WTC11 (cell line): ENCODE results near the gene SLC41A1. TPM values are rescaled to one million over a fixed set of nuclear protein-coding genes. Genes with fewer than 3 reads are reported as not detected.

Source experiments
- ATAC-seq: fragments of 200-7000 bp; cut with Tn5 transposase; 2 replicates; pipeline ENCODE4 v1.10.0; 2021; ENCODE audit warnings: mild to moderate bottlenecking, moderate library complexity
- CTCF ChIA-PET: fragments of 300-600 bp; sonication (Branson Sonifier 250); formaldehyde crosslinking; loops from one replicate; lab custom pipeline; 2021; ENCODE audit warnings: antibody characterized with exemption; lab: Charles Lee
- POLR2A ChIA-PET: fragments of 350-600 bp; sonication (Branson Sonifier 250); formaldehyde crosslinking; loops from one replicate; lab custom pipeline; 2021; ENCODE audit warnings: antibody characterized with exemption; lab: Charles Lee
- DNase-seq: peaks from one replicate; pipeline ENCODE4 v3.0.0; 2021; ENCODE audit warnings: low spot score
- H3K27ac Mint-ChIP-seq: 2 replicates; pipeline ENCODE4 v1.8.0; 2021; ENCODE audit warnings: mixed read lengths
- H3K27me3 Mint-ChIP-seq: 2 replicates; pipeline ENCODE4 v1.8.0; 2021; ENCODE audit warnings: low read depth, mild to moderate bottlenecking, moderate library complexity, mixed read lengths
- H3K36me3 Mint-ChIP-seq: 2 replicates; pipeline ENCODE4 v1.8.0; 2021; ENCODE audit warnings: mixed read lengths
- H3K4me1 Mint-ChIP-seq: 2 replicates; pipeline ENCODE4 v1.8.0; 2022; ENCODE audit warnings: mixed read lengths
- H3K4me3 Mint-ChIP-seq: 2 replicates; pipeline ENCODE4 v1.8.0; 2021; ENCODE audit warnings: mild to moderate bottlenecking, moderate library complexity, mixed read lengths
- H3K9me3 Mint-ChIP-seq: 2 replicates; pipeline ENCODE4 v1.8.0; 2021; ENCODE audit warnings: mixed read lengths
- ESRRA ChIP-seq: sonication (generic); formaldehyde crosslinking; IDR thresholded peaks from 2 replicates; pipeline ENCODE4 v1.8.1; 2022; ENCODE audit warnings: mild to moderate bottlenecking, missing genetic modification reagents, borderline replicate concordance
- FOXK1 ChIP-seq: sonication (generic); formaldehyde crosslinking; IDR thresholded peaks from 2 replicates; pipeline ENCODE4 v1.8.0; 2022; ENCODE audit warnings: mild to moderate bottlenecking, moderate library complexity, missing genetic modification reagents
- FOXP1 ChIP-seq: sonication (generic); formaldehyde crosslinking; IDR thresholded peaks from 2 replicates; pipeline ENCODE4 v1.8.0; 2022; ENCODE audit warnings: missing genetic modification reagents, mild to moderate bottlenecking, moderate library complexity, borderline replicate concordance
- KAT7 ChIP-seq: sonication (generic); formaldehyde crosslinking; IDR thresholded peaks from 2 replicates; pipeline ENCODE4 v1.8.1; 2023; ENCODE audit warnings: missing genetic modification reagents, mild to moderate bottlenecking, borderline replicate concordance
- NFYB ChIP-seq: sonication (generic); formaldehyde crosslinking; conservative IDR thresholded peaks from 2 replicates; pipeline ENCODE4 v1.8.0; 2022; ENCODE audit warnings: low read depth, missing genetic modification reagents
- NR2C2 ChIP-seq: sonication (generic); formaldehyde crosslinking; IDR thresholded peaks from 2 replicates; pipeline ENCODE4 v1.8.0; 2022; ENCODE audit warnings: mild to moderate bottlenecking, missing genetic modification reagents
- PRRX2 ChIP-seq: fragments of 250-450 bp; sonication (Bioruptor Pico); IDR thresholded peaks from 2 replicates; pipeline ENCODE4 v1.8.0; 2021; ENCODE audit warnings: mild to moderate bottlenecking
- RELA ChIP-seq: sonication (generic); formaldehyde crosslinking; IDR thresholded peaks from 2 replicates; pipeline ENCODE4 v1.8.1; 2022; ENCODE audit warnings: missing genetic modification reagents, mild to moderate bottlenecking, borderline replicate concordance
- ZBTB21 ChIP-seq: sonication (generic); formaldehyde crosslinking; IDR thresholded peaks from 2 replicates; pipeline ENCODE4 v1.8.1; 2023; ENCODE audit warnings: mild to moderate bottlenecking, missing genetic modification reagents, borderline replicate concordance
- ZNF138 ChIP-seq: sonication (generic); formaldehyde crosslinking; conservative IDR thresholded peaks from 2 replicates; pipeline ENCODE4 v1.8.1; 2022; ENCODE audit warnings: mild to moderate bottlenecking, moderate library complexity, missing genetic modification reagents
- ZNF317 ChIP-seq: sonication (generic); formaldehyde crosslinking; IDR thresholded peaks from 2 replicates; pipeline ENCODE4 v1.8.1; 2023; ENCODE audit warnings: low read depth, mild to moderate bottlenecking, moderate library complexity, missing genetic modification reagents, borderline replicate concordance
- ZNF416 ChIP-seq: fragments of 250-450 bp; sonication (Bioruptor Pico); IDR thresholded peaks from 2 replicates; pipeline ENCODE4 v1.9.0; 2021; ENCODE audit warnings: mild to moderate bottlenecking, inconsistent platforms
- total RNA-seq: library from RNA; stranded (reverse); gene quantifications from 3 replicates; pipeline ENCODE4 v1.2.3, GENCODE V29; 2021
- TF ChIP-seq, protein P1 (sequence below): fragments of 250-450 bp; sonication (Bioruptor Pico); IDR thresholded peaks from 2 replicates; pipeline ENCODE4 v1.9.0; 2021; ENCODE audit warnings: mild to moderate bottlenecking
- TF ChIP-seq, protein P2 (sequence below): sonication (generic); formaldehyde crosslinking; IDR thresholded peaks from 2 replicates; pipeline ENCODE4 v1.8.1; 2022; ENCODE audit warnings: mild to moderate bottlenecking, missing genetic modification reagents, moderate library complexity, borderline replicate concordance
- TF ChIP-seq, protein P3 (sequence below): sonication (generic); formaldehyde crosslinking; IDR thresholded peaks from 2 replicates; pipeline ENCODE4 v1.8.1; 2022; ENCODE audit warnings: missing genetic modification reagents, borderline replicate concordance
- TF ChIP-seq, protein P4 (sequence below): sonication (generic); formaldehyde crosslinking; IDR thresholded peaks from 2 replicates; pipeline ENCODE4 v1.8.1; 2022; ENCODE audit warnings: low read depth, mild to moderate bottlenecking, moderate library complexity, missing genetic modification reagents, borderline replicate concordance
- TF ChIP-seq, protein P5 (sequence below): sonication (generic); formaldehyde crosslinking; IDR thresholded peaks from 2 replicates; pipeline ENCODE4 v1.8.1; 2022; ENCODE audit warnings: mild to moderate bottlenecking, moderate library complexity, missing genetic modification reagents
- TF ChIP-seq, protein P6 (sequence below): sonication (generic); formaldehyde crosslinking; IDR thresholded peaks from 2 replicates; pipeline ENCODE4 v1.8.1; 2023; ENCODE audit warnings: mild to moderate bottlenecking, missing genetic modification reagents, borderline replicate concordance

SLC41A1 gene
- total RNA-seq, 1 experiment from 2014 or later, result 32.8 TPM

DNA sequence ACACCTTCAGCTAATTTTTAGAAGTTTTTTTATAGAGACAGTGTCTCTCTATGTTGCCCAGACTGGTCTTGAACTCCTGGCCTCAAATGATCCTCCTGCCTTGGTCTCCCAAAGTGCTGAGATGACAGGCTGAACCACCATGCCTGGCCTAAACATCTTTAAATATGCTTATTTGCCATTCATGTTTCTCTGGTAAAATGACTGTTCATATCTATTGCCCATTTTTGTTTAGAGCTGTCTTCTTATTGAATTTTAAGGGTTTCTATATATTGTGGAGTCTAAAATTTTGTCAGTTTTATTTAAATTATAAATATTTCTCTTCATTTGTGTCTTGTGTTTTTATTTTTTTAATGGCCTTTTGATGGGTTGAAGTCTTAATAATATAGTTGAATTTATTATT is 40.0 kb upstream of the SLC41A1 start (continued):
- TF ChIP-seq, protein P1, sequence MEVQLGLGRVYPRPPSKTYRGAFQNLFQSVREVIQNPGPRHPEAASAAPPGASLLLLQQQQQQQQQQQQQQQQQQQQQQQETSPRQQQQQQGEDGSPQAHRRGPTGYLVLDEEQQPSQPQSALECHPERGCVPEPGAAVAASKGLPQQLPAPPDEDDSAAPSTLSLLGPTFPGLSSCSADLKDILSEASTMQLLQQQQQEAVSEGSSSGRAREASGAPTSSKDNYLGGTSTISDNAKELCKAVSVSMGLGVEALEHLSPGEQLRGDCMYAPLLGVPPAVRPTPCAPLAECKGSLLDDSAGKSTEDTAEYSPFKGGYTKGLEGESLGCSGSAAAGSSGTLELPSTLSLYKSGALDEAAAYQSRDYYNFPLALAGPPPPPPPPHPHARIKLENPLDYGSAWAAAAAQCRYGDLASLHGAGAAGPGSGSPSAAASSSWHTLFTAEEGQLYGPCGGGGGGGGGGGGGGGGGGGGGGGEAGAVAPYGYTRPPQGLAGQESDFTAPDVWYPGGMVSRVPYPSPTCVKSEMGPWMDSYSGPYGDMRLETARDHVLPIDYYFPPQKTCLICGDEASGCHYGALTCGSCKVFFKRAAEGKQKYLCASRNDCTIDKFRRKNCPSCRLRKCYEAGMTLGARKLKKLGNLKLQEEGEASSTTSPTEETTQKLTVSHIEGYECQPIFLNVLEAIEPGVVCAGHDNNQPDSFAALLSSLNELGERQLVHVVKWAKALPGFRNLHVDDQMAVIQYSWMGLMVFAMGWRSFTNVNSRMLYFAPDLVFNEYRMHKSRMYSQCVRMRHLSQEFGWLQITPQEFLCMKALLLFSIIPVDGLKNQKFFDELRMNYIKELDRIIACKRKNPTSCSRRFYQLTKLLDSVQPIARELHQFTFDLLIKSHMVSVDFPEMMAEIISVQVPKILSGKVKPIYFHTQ (CRISPR knock-in tag), result no peak
- no peak for TF ChIP-seq FOXK1 (CRISPR knock-in tag)

DNA sequence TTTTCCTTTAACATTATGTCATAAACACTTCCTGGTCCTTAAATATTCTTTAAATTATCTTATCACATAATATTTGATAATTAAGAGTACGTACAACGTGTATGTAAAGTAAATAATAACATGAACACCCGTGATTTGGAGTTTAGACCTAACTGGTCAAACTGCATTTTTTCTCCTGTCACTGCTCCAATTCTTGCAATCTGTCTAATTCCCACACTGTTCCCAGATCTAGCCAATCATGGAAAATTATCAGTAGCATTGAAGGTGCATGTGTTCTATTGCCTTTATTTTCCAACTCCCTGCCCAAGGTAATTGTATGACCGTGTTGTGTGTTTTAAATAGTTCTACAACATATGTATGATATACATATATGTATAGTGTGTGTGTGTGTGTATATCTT is 39.0 kb upstream of the SLC41A1 start:
- H3K9me3 Mint-ChIP-seq, result peaks cover 23% of the 10 kb centered on the region
- no peaks in the 10 kb centered on the region for H3K36me3 Mint-ChIP-seq
- H3K27me3 Mint-ChIP-seq, result peaks cover 43% of the 10 kb centered on the region
- peaks cover 7% of the 10 kb centered on the region for H3K4me1 Mint-ChIP-seq
- TF ChIP-seq RELA (CRISPR knock-in tag) (no peak), ZNF416 (CRISPR knock-in tag) (no peak), ZBTB21 (CRISPR knock-in tag) (no peak), KAT7 (no peak), FOXP1 (no peak), ZNF138 (CRISPR knock-in tag) (no peak), NR2C2 (no peak), NFYB (CRISPR knock-in tag) (no peak), PRRX2 (CRISPR knock-in tag) (no peak), ESRRA (CRISPR knock-in tag) (no peak), ZNF317 (no peak)
- TF ChIP-seq, protein P2, sequence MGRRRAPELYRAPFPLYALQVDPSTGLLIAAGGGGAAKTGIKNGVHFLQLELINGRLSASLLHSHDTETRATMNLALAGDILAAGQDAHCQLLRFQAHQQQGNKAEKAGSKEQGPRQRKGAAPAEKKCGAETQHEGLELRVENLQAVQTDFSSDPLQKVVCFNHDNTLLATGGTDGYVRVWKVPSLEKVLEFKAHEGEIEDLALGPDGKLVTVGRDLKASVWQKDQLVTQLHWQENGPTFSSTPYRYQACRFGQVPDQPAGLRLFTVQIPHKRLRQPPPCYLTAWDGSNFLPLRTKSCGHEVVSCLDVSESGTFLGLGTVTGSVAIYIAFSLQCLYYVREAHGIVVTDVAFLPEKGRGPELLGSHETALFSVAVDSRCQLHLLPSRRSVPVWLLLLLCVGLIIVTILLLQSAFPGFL (CRISPR knock-in tag), result no peak
- TF ChIP-seq, protein P3, sequence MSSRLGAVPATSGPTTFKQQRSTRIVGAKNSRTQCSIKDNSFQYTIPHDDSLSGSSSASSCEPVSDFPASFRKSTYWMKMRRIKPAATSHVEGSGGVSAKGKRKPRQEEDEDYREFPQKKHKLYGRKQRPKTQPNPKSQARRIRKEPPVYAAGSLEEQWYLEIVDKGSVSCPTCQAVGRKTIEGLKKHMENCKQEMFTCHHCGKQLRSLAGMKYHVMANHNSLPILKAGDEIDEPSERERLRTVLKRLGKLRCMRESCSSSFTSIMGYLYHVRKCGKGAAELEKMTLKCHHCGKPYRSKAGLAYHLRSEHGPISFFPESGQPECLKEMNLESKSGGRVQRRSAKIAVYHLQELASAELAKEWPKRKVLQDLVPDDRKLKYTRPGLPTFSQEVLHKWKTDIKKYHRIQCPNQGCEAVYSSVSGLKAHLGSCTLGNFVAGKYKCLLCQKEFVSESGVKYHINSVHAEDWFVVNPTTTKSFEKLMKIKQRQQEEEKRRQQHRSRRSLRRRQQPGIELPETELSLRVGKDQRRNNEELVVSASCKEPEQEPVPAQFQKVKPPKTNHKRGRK, result no peak
- TF ChIP-seq, protein P4, sequence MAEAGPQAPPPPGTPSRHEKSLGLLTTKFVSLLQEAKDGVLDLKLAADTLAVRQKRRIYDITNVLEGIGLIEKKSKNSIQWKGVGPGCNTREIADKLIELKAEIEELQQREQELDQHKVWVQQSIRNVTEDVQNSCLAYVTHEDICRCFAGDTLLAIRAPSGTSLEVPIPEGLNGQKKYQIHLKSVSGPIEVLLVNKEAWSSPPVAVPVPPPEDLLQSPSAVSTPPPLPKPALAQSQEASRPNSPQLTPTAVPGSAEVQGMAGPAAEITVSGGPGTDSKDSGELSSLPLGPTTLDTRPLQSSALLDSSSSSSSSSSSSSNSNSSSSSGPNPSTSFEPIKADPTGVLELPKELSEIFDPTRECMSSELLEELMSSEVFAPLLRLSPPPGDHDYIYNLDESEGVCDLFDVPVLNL (CRISPR knock-in tag), result no peak
- TF ChIP-seq, protein P5, sequence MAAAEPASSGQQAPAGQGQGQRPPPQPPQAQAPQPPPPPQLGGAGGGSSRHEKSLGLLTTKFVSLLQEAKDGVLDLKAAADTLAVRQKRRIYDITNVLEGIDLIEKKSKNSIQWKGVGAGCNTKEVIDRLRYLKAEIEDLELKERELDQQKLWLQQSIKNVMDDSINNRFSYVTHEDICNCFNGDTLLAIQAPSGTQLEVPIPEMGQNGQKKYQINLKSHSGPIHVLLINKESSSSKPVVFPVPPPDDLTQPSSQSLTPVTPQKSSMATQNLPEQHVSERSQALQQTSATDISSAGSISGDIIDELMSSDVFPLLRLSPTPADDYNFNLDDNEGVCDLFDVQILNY, result no peak
- TF ChIP-seq, protein P6, sequence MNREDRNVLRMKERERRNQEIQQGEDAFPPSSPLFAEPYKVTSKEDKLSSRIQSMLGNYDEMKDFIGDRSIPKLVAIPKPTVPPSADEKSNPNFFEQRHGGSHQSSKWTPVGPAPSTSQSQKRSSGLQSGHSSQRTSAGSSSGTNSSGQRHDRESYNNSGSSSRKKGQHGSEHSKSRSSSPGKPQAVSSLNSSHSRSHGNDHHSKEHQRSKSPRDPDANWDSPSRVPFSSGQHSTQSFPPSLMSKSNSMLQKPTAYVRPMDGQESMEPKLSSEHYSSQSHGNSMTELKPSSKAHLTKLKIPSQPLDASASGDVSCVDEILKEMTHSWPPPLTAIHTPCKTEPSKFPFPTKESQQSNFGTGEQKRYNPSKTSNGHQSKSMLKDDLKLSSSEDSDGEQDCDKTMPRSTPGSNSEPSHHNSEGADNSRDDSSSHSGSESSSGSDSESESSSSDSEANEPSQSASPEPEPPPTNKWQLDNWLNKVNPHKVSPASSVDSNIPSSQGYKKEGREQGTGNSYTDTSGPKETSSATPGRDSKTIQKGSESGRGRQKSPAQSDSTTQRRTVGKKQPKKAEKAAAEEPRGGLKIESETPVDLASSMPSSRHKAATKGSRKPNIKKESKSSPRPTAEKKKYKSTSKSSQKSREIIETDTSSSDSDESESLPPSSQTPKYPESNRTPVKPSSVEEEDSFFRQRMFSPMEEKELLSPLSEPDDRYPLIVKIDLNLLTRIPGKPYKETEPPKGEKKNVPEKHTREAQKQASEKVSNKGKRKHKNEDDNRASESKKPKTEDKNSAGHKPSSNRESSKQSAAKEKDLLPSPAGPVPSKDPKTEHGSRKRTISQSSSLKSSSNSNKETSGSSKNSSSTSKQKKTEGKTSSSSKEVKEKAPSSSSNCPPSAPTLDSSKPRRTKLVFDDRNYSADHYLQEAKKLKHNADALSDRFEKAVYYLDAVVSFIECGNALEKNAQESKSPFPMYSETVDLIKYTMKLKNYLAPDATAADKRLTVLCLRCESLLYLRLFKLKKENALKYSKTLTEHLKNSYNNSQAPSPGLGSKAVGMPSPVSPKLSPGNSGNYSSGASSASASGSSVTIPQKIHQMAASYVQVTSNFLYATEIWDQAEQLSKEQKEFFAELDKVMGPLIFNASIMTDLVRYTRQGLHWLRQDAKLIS (CRISPR knock-in tag), result no peak
- POLR2A ChIA-PET, result no interaction called here
- H3K4me3 Mint-ChIP-seq, result no peak overlapping the region
- ATAC-seq, result no peak
- H3K27ac Mint-ChIP-seq, result no peak overlapping the region
- CTCF ChIA-PET, result interaction anchor here (0.9 kb wide), 1 partner anchor 125 kb away, joined by 4 read pairs; no protein-coding TSS in a partner anchor
- DNase-seq, result no peak
